ENCODE results near the gene CDHR2. TPM values are rescaled to one million over a fixed set of nuclear protein-coding genes. Genes with fewer than 3 reads are reported as not detected.

The CDHR2 gene
- not detected in 2 replicates for total RNA-seq

GRCh38 chr5:176548967-176549444 lies at the start of gene CDHR2:
CDHR2 (plus strand) TSS chr5:176549342; CDS start chr5:176565353, 16,011 bp downstream.

GRCh38 chr5:176536902-176537553 lies 12.1 kb upstream of the CDHR2 start, which contains the start of gene RNF44:
RNF44 (minus strand) TSS chr5:176537402; CDS start chr5:176532472, 4,930 bp downstream.

GRCh38 chr5:176609724-176610434 lies 60.7 kb downstream of the CDHR2 start, which contains the start of gene GPRIN1:
GPRIN1 (minus strand) TSS chr5:176610156; CDS start chr5:176599834, 10,322 bp downstream.

GRCh38 chr5:176629853-176630680 lies 80.9 kb downstream of the CDHR2 start, which contains the start of the genes EIF4E1B and SNCB:
EIF4E1B (plus strand) TSS chr5:176630675; CDS start chr5:176642788, 12,113 bp downstream.
SNCB (minus strand) TSS chr5:176630534; CDS start chr5:176629654, 880 bp downstream.

Small RNA genes lying within 50 kb of the gene (small RNA-seq; reads per million reads assigned to genes)
- gene MIR4281 (ENCODE audit: low replicate concordance) (not detected), gene RF00019 (ENCODE audit: low replicate concordance) (not detected), gene RN7SL684P (ENCODE audit: low replicate concordance) (not detected)

Other genes with a start within 250 kb of the CDHR2 start
- gene KIAA1191, start 187.6 kb upstream of the CDHR2 start, total RNA-seq, result 72.9 and 126 TPM in 2 replicates
- 9.4 and 11.6 TPM in 2 replicates for gene ARL10, start 183.9 kb upstream of the CDHR2 start, total RNA-seq
- 15.9 and 19.5 TPM in 2 replicates for gene NOP16, start 160.7 kb upstream of the CDHR2 start, total RNA-seq
- 29.6 and 39.8 TPM in 2 replicates for gene HIGD2A, start 160.6 kb upstream of the CDHR2 start, total RNA-seq
- gene CLTB, start 132.8 kb upstream of the CDHR2 start, total RNA-seq, result 77.5 and 102 TPM in 2 replicates
- gene FAF2, start 101.0 kb upstream of the CDHR2 start, total RNA-seq, result 48.1 and 49.2 TPM in 2 replicates
- 6.1 and 6.9 TPM in 2 replicates for gene RNF44, start 11.9 kb upstream of the CDHR2 start, total RNA-seq
- gene GPRIN1, start 60.8 kb downstream of the CDHR2 start, total RNA-seq, result 1.8 and 11.9 TPM in 2 replicates
- gene SNCB, start 81.2 kb downstream of the CDHR2 start, total RNA-seq, result 0.14 TPM in 1 of 2 replicates, not detected in the other
- gene EIF4E1B, start 81.3 kb downstream of the CDHR2 start, total RNA-seq, result not detected in 2 replicates
- gene TSPAN17, start 98.1 kb downstream of the CDHR2 start, total RNA-seq, result 36.8 and 42.1 TPM in 2 replicates